Measurements from ENCODE around the gene ANKRD13B.

The ANKRD13B gene

GRCh38 chr17:29622337-29623282 lies 29.7 kb downstream of the ANKRD13B start, which contains the start of gene CORO6 (continued):
- TF ChIP-seq ZNF670 (tag by site-specific recombination; IDR thresholded peaks at IDR 0.05; ENCODE audit: low read depth) (no peak), ZNF37A (tag by site-specific recombination; IDR thresholded peaks at IDR 0.05) (no peak; the same call in 1 of the 2 replicates), ZBTB20 (tag by site-specific recombination; IDR thresholded peaks at IDR 0.05) (peak; percentile 9), ZNF223 (tag by site-specific recombination; IDR thresholded peaks at IDR 0.05) (no peak), GLI4 (tag by site-specific recombination; IDR thresholded peaks at IDR 0.05) (no peak), ZNF132 (tag by site-specific recombination; IDR thresholded peaks at IDR 0.05; ENCODE audit: borderline replicate concordance) (no peak), BCL11B (tag by site-specific recombination; IDR thresholded peaks at IDR 0.05; ENCODE audit: low read depth) (peak; percentile 67; the same call in 1 of the 2 replicates), YY1 (tag by site-specific recombination; IDR thresholded peaks at IDR 0.05) (no peak), ZNF394 (tag by site-specific recombination; IDR thresholded peaks at IDR 0.05; ENCODE audit: borderline replicate concordance) (peak; percentile 33; the same call in 1 of the 2 replicates), REPIN1 (tag by site-specific recombination; IDR thresholded peaks at IDR 0.05; ENCODE audit: low read depth) (no peak; the same call in 1 of the 2 replicates), MZF1 (tag by site-specific recombination; IDR thresholded peaks at IDR 0.05; ENCODE audit: borderline replicate concordance) (no peak), ZNF521 (tag by site-specific recombination; IDR thresholded peaks at IDR 0.05) (no peak), SP3 (tag by site-specific recombination; IDR thresholded peaks at IDR 0.05) (peak; percentile 89), ZNF184 (tag by site-specific recombination; IDR thresholded peaks at IDR 0.05) (0 out of 2 replicates have a peak, but pooled peaks have one; percentile 9), REST (tag by site-specific recombination; IDR thresholded peaks at IDR 0.05) (peak; percentile 38), ZNF449 (tag by site-specific recombination; IDR thresholded peaks at IDR 0.05) (no peak), ZNF747 (tag by site-specific recombination; IDR thresholded peaks at IDR 0.05) (no peak), WT1 (tag by site-specific recombination; IDR thresholded peaks at IDR 0.05) (no peak; the same call in 1 of the 2 replicates), ZNF133 (tag by site-specific recombination; IDR thresholded peaks at IDR 0.05) (no peak), ZNF175 (tag by site-specific recombination; IDR thresholded peaks at IDR 0.05) (no peak), GLIS2 (tag by site-specific recombination; IDR thresholded peaks at IDR 0.05) (peak; percentile 5; the same call in 1 of the 2 replicates), ATF2 (tag by site-specific recombination; IDR thresholded peaks at IDR 0.05; ENCODE audit: low read depth) (no peak), ZNF239 (tag by site-specific recombination; IDR thresholded peaks at IDR 0.05) (no peak), KLF8 (tag by site-specific recombination; IDR thresholded peaks at IDR 0.05) (peak; percentile 74), ZNF664 (tag by site-specific recombination; IDR thresholded peaks at IDR 0.05) (no peak), ZBTB6 (tag by site-specific recombination; IDR thresholded peaks at IDR 0.05) (peak; percentile 64; the same call in 1 of the 2 replicates), ZNF843 (tag by site-specific recombination; IDR thresholded peaks at IDR 0.05) (no peak), HIC1 (tag by site-specific recombination; IDR thresholded peaks at IDR 0.05) (peak; percentile 71)
